GM21447 (cell line): Measurements from ENCODE around the gene ATG10.
"Not testable (repeated sequence)": the region's sequence is repeated elsewhere in the genome, so short reads cannot be mapped to it uniquely, and the experiment has no call there.

ENCODE experiments used
- ATAC-seq: cut with Tn5 transposase; IDR thresholded peaks from one replicate; pipeline ENCODE4 v1.9.1; 2021; ENCODE audit not compliant: unreplicated experiment

Gene ATG10

GRCh38 chr5:82273426-82273825 lies 301.6 kb downstream of the ATG10 start:
- not testable (repeated sequence) for ATAC-seq

- ATAC-seq = no peak
Measured at GRCh38 chr5:82274343-82275211, 302.8 kb downstream of the ATG10 start.

DNA sequence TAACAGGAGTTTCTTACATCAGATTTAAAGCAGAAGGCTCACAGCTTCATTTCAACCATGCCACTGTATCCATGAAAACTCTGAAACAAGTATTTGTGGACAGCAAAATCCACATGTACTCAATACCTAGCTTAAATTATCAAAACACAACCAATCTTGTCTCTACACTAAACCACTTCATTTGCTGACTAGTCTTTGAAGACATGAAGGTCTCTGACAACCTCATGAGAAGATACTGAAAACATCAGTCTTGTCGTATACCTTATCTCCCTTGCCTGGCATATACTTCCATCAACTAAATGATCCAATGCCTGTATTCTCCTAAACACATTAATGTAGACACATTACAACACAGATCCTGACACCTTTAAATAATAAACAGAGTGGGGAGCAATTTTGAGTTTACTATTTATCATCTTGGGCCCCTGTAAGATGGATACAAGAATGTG lies 303.4 kb downstream of the ATG10 start:
- no peak for ATAC-seq

GRCh38 chr5:82276800-82277612 lies 305.2 kb downstream of the ATG10 start:
- no peak for ATAC-seq

GRCh38 chr5:82277613-82277986 lies 305.8 kb downstream of the ATG10 start:
- no peak for ATAC-seq

DNA sequence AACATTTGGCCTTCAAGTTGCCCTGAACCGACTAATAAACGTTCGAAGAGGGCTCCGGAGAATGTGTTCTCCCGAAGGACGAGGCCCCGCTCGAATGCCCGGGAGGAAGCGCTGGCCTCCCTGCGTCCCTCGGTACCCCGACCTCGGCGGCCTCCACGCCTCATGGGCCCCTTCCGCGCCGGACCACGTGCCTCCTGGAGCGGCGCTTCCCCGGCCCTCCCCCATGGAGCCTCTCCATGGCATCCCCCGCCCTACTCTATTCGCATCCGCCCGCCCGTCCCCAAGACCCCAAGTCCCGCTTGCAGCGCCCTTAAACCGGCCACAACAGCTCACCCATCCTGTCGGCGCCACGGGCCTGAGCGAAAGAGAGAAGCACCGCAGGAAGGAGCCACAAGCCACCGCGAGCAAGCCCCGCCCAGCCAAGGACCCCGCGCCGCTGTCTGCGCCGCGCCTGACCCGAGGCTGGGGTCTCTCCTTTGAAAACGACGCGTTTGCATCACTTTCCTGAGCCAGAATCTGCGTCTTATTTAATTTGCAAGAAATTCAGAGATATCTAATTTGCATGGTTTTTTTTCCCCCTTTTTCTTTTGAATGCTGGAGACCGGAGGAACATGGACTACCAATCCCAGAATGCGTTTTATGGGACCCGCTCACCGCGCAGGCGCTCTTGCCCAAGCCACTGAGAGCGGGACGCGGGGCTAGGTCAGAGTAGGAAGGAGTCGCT lies 306.3 kb downstream of the ATG10 start, which contains the start of gene RPS23:
Gene RPS23, minus strand, starts transcription at position 368 of the 724 bp plus-strand sequence. Its CDS starts 31 bp downstream, at position 337.
- peak; percentile 93 for ATAC-seq

- no peak for ATAC-seq
Measured at GRCh38 chr5:82278711-82279370, 307.0 kb downstream of the ATG10 start.

- no peak for ATAC-seq
Measured at GRCh38 chr5:82283893-82284292, 312.1 kb downstream of the ATG10 start.

GRCh38 chr5:82285206-82285605 lies 313.4 kb downstream of the ATG10 start:
- no peak for ATAC-seq

DNA sequence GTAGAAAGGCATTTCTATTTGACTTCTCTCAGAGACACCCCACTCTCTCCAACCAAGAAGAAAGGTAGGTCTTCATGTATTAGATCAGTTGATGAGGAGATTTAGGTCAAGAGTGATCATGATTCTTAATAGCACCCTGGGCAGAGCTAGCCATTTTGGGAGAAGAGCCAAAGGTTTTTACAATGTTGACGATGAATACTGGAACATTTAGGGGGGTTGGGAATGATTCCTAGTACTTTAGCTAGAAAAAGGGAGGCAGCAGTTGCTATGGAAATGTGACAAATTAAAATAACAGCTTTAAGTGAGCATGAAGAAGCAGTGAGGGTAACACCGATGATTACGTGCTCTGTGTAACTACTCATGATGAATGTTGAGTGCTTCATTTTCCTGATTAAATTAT lies 315.8 kb downstream of the ATG10 start:
- ATAC-seq = no peak

GRCh38 chr5:82290005-82290404 lies 318.2 kb downstream of the ATG10 start:
- no peak for ATAC-seq

GRCh38 chr5:82290908-82291307 lies 319.1 kb downstream of the ATG10 start:
- no peak for ATAC-seq

- ATAC-seq = no peak
Measured at GRCh38 chr5:82291420-82291819, 319.6 kb downstream of the ATG10 start.

DNA sequence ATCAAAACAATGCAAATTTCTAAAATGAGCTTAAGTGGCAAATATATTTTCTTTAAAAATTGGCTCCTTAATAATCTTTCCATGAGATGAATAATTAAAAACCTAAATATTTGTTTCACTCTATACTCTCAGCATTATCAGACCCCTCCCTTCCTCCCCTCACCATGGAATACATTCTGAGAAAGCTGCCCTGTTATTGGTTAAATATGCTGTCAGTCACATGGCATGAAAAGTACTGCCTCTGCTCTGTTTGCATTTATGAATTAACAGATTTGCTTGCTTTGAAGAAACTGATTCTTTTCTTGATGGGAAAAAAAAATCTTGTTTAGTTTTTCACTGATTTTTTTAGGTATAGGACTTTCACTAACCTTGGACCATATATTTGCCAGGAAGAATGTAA lies 323.3 kb downstream of the ATG10 start:
- no peak for ATAC-seq

DNA sequence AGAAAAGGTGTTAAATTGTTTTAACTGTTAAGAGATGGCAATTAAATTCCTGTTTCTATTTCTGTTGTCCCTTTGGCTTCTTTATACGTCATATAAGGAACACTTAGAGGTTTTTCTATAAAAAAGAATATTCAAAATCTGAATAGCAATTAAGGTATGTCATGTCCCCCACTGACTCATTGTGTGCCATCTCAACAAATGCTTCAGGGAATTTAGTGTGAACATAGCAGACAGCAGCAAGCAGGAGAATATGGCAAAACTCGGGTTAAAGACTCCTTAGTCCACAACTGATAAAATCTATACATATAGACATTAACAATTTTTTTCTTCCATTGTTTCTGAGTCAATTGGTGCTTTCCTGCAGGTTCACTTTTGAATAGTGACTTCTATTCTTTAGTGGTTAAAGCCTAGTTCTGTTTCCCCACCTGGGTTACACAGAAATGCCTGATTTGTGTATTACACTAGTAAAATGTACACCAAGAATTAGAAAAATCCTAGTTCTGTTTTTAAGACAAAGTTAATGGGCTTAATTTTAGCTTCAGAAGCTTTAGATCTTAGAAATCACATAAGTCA lies 324.2 kb downstream of the ATG10 start:
- ATAC-seq = no peak

DNA sequence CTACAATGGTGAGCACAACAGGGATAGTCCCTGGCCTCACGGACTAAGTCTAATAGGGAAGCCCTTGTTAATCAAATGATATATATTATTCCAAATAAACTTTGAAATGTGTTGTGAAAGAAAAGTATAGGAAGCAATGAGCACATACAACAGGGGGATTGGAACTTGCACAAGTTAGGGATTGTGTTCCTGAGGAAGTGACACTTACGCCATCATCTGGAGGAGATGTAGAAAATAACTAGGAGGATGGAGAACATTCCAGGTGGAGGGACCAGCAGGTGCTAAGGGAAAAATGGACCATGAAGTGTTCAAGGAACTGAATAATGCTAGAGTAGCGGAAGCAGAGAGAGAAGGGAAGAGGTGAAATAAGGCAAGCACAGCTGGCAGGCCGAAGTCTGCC lies 325.1 kb downstream of the ATG10 start:
- no peak for ATAC-seq

GRCh38 chr5:82297711-82298110 lies 325.9 kb downstream of the ATG10 start:
- no peak for ATAC-seq

- ATAC-seq = no peak
Measured at GRCh38 chr5:82298668-82299067, 326.8 kb downstream of the ATG10 start.

GRCh38 chr5:82301190-82301589 lies 329.4 kb downstream of the ATG10 start:
- no peak for ATAC-seq
